Kidney epithelial cell (primary cell): ENCODE data around the gene FBXL13. TPM values are rescaled to one million over a fixed set of nuclear protein-coding genes. Genes with fewer than 3 reads are reported as not detected.
A peak's percentile ranks its signal among the peaks of the same experiment; 100 is the strongest.
"Not testable (repeated sequence)": the region's sequence is repeated elsewhere in the genome, so short reads cannot be mapped to it uniquely, and the experiment has no call there.

Experiments
- DNase-seq: peaks from one replicate; pipeline ENCODE4 v3.0.0-alpha.2; 2010; ENCODE audit warnings: low read depth
- H3K27me3 ChIP-seq: 2 replicates; pipeline ENCODE4 v1.6.0; 2011; ENCODE audit warnings: low read length; ENCODE audit not compliant: control insufficient read depth, insufficient read depth
- H3K36me3 ChIP-seq: 2 replicates; pipeline ENCODE4 v1.5.1; 2011; ENCODE audit warnings: low read length; ENCODE audit not compliant: control insufficient read depth, insufficient read depth
- H3K4me3 ChIP-seq: 2 replicates; pipeline ENCODE4 v1.5.1; 2011; ENCODE audit warnings: low read depth, mild to moderate bottlenecking, control low read depth, low read length
- total RNA-seq: library from RNA; depleted of rRNA; stranded (reverse); fragments of >200 nt; gene quantifications from 2 replicates; pipeline ENCODE4 v1.2.3, GENCODE V29; 2015
- TF ChIP-seq, protein P1 (sequence below): IDR thresholded peaks from 2 replicates; pipeline ENCODE4 v1.5.1; 2011; ENCODE audit warnings: mild to moderate bottlenecking, moderate library complexity, low read length, control low read depth, inconsistent platforms; ENCODE audit not compliant: insufficient read depth, poor library complexity, severe bottlenecking

FBXL13 gene
- total RNA-seq, 1 donor from 2014 or later = 3.1 TPM

DNA sequence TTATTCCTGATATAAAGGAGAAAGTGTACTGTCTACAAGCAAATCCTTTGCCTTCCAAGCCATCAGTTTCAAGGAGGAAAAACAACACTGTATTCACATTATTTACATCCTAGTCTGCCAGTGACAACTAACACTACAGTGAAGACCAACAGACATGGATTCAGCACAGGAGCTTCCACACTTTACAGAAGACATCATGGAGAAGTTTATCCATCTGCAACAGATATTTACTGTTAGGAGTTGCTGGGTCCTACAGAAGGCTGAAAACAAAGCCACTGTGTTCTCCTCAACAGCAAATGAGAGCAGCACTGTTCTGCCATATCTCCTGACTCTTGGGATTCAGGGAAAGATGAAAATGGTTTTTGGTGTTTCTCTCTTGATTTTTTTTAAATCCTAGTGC lies 42.4 kb upstream of the FBXL13 start:
- Histone ChIP-seq H3K27me3 (no peaks in the 10 kb centered on the region), H3K36me3 (no peaks in the 10 kb centered on the region), H3K4me3 (no peak overlapping the region)
- TF ChIP-seq, protein P1, sequence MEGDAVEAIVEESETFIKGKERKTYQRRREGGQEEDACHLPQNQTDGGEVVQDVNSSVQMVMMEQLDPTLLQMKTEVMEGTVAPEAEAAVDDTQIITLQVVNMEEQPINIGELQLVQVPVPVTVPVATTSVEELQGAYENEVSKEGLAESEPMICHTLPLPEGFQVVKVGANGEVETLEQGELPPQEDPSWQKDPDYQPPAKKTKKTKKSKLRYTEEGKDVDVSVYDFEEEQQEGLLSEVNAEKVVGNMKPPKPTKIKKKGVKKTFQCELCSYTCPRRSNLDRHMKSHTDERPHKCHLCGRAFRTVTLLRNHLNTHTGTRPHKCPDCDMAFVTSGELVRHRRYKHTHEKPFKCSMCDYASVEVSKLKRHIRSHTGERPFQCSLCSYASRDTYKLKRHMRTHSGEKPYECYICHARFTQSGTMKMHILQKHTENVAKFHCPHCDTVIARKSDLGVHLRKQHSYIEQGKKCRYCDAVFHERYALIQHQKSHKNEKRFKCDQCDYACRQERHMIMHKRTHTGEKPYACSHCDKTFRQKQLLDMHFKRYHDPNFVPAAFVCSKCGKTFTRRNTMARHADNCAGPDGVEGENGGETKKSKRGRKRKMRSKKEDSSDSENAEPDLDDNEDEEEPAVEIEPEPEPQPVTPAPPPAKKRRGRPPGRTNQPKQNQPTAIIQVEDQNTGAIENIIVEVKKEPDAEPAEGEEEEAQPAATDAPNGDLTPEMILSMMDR = no peak
- no peak for DNase-seq

DNA sequence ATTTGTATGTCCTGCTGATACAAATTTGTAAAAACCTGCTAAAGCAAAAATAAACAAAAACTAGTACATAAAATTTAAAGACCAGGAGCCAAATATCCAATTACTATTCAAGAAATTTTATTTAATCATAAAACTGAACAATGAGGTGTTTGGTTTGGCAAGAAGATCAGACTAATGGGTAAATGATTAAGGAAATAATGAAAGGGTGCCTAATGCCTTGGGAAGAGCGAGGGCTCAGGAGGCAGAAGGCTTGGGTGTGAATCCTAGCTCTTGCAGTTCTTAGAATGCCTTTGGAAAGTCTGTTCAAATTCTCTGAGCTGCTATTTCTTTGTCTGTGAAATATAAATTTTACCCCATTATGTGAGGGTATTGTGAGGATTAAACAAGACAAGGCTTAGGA lies 41.9 kb upstream of the FBXL13 start:
- no peaks in the 10 kb centered on the region for H3K27me3 ChIP-seq
- H3K4me3 ChIP-seq = no peak overlapping the region
- DNase-seq = no peak
- no peaks in the 10 kb centered on the region for H3K36me3 ChIP-seq
- TF ChIP-seq, protein P1 = no peak

DNA sequence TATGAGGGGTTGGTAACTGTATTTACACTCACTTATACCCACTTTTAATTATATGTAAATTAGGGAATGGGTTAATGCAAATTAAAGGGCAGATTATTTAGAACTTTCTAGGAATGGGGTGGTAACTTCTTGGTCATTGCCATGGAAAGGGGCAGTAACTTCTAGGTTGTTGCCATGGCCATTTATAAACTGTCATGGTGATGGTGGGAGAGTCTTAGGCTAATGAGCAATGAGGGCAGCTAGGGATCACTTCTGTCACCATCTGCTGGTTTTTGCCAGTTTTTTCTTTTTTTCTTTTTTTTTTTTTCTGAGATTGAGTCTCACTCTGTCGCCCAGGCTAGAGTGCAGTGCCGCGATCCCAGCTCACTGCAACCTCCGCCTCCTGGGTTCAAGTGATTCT lies 41.2 kb upstream of the FBXL13 start:
- Histone ChIP-seq H3K4me3 (no peak overlapping the region), H3K36me3 (no peaks in the 10 kb centered on the region), H3K27me3 (no peaks in the 10 kb centered on the region)
- TF ChIP-seq, protein P1 = no peak
- no peak for DNase-seq

DNA sequence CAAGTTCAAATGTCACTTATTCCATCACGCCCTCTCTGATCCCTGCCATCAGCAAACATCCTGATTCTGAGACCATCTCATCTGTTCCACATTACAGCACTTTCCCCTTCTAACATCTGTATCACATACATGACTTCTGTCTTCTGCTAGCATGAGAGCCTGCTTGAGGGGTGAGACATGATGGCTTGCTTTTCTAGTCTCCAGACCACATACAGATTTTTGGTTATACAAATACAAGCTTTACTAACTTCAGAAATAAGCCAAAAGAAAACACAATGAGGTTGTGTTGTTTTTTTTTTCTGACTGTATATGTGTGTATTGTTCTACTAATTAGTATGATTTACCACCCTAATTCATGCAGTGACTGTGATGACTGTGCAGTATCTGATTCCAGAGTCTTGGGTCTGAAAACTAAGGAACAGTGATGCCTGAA lies 40.0 kb upstream of the FBXL13 start:
- Histone ChIP-seq H3K4me3 (no peak overlapping the region), H3K27me3 (no peaks in the 10 kb centered on the region), H3K36me3 (no peaks in the 10 kb centered on the region)
- DNase-seq = no peak
- TF ChIP-seq, protein P1 = no peak

DNA sequence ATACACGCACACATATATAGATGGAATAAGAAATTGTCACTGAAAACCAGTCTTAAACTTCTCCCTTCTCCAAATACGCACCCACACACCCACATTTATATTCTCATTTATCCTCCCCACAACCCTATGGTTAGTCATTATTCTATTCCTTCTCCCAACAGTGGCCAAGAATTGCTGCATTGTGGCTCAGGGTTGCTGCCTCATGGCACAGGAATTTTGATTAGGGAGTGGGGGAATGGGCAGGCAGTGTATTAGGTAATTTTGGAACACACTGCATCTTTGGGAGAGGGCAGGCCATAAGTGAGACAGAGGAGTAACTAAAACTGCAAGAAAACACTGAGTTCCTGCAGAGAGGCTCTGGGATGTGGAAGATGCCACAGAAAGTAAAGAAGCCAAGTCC lies 38.6 kb upstream of the FBXL13 start:
- Histone ChIP-seq H3K36me3 (no peaks in the 10 kb centered on the region), H3K27me3 (no peaks in the 10 kb centered on the region), H3K4me3 (no peak overlapping the region)
- peak; percentile 70 for DNase-seq
- TF ChIP-seq, protein P1 = no peak

DNA sequence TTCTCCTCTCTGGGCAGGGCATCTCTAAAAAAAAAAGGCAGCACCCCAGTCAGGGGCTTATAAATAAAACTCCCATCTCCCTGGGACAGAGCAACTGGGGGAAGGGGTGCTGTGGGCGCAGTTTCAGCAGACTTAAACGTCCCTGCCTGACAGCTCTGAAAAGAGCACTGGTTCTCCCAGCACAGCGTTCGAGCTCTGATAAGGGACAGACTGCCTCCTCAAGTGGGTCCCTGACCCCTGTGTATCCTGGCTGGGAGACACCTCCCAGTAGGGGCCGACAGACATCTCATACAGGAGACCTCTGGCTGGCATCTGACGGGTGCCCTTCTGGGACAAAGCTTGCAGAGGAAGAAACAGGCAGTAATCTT lies 32.1 kb upstream of the FBXL13 start:
- not testable (repeated sequence) for H3K36me3 ChIP-seq, H3K4me3 ChIP-seq, DNase-seq, H3K27me3 ChIP-seq
